Activated CD8-positive, alpha-beta memory T cell treated with anti-CD3 and anti-CD28 coated beads for 36 hours (primary cell): ENCODE data around the gene KIF2C. TPM values are rescaled to one million over a fixed set of nuclear protein-coding genes. Genes with fewer than 3 reads are reported as not detected.
"Not testable (repeated sequence)": the region's sequence is repeated elsewhere in the genome, so short reads cannot be mapped to it uniquely, and the experiment has no call there.

Source experiments
- CTCF ChIA-PET: fragments of 350-600 bp; sonication (Branson Sonifier 250); formaldehyde crosslinking; loops from one replicate; lab custom pipeline; 2021; ENCODE audit warnings: antibody characterized with exemption; lab: Charles Lee
- POLR2A ChIA-PET: fragments of 350-600 bp; sonication (Branson Sonifier 250); formaldehyde crosslinking; loops from one replicate; lab custom pipeline; 2021; ENCODE audit warnings: antibody characterized with exemption; lab: Charles Lee
- total RNA-seq, 2 experiments: library from RNA; stranded (reverse); gene quantifications; one replicate each; pipeline ENCODE4 v1.2.3, GENCODE V29; 2021

Gene KIF2C
- 10 to 100 TPM; 45.4 to 49.1 TPM for total RNA-seq

GRCh38 chr1:44739307-44740178, at the start of gene KIF2C:
Gene KIF2C (plus strand): TSS chr1:44739837. CDS start chr1:44739933, 96 bp downstream.
- ChIA-PET POLR2A (interaction anchor here (0.5 to 1.6 kb wide), 5 partner anchors 8 to 754 kb away, joined by 3 to 5 read pairs (median 4); partner anchors contain the start of gene PLK3), CTCF (interaction anchor here (1.0 to 2.8 kb wide), 3 partner anchors 9 to 47 kb away, joined by 3 to 14 read pairs (median 3); partner anchors contain the start of gene RNU5D-1)

GRCh38 chr1:44693159-44693558, 46.5 kb upstream of the KIF2C start:
- CTCF ChIA-PET: no interaction called here

GRCh38 chr1:44693900-44694299, 45.7 kb upstream of the KIF2C start:
- POLR2A ChIA-PET: no interaction called here
- CTCF ChIA-PET: no interaction called here

More at GRCh38 chr1:44693159-44693558, 46.5 kb upstream of the KIF2C start:
- POLR2A ChIA-PET: no interaction called here

- CTCF ChIA-PET: interaction anchor here (0.7 kb wide), 1 partner anchor 1308 kb away, joined by 4 read pairs; no protein-coding TSS in a partner anchor
- POLR2A ChIA-PET: no interaction called here
Observed at GRCh38 chr1:44694863-44695478, 44.7 kb upstream of the KIF2C start.

- ChIA-PET POLR2A (no interaction called here), CTCF (interaction anchor here (0.7 kb wide), 1 partner anchor 1307 kb away, joined by 4 read pairs; no protein-coding TSS in a partner anchor)
Observed at GRCh38 chr1:44695671-44696070, 44.0 kb upstream of the KIF2C start.

DNA sequence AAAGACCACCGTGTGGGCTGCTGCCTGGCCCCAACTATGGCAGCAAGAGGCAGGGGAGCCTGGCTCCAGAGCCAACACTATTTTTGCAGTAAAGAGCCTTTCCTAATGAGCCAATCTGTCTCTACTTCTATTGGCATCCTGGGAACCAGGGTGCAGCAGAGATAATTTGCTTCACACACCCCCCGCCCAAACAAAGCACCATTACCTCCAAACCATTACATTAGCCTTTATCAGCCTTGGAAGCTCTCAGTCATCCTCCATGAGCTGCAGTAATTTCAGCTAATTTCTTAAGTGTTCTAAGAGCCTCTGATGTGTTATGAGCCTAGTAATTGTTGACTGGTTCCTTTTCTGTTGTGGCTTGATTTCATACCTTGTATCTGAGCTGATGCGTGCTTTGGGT, 43.5 kb upstream of the KIF2C start:
- ChIA-PET CTCF (interaction anchor here (0.8 to 1.1 kb wide), 2 partner anchors 21 to 35 kb away, joined by 3 to 4 read pairs; partner anchors contain the start of gene RNU5D-1), POLR2A (interaction anchor here (0.9 kb wide), 1 partner anchor 26 kb away, joined by 4 read pairs; no protein-coding TSS in a partner anchor)

GRCh38 chr1:44696789-44697345, 42.8 kb upstream of the KIF2C start:
- ChIA-PET POLR2A (interaction anchor here (0.9 kb wide), 1 partner anchor 25 kb away, joined by 4 read pairs; no protein-coding TSS in a partner anchor), CTCF (interaction anchor here (0.8 to 1.1 kb wide), 2 partner anchors 22 to 34 kb away, joined by 3 to 4 read pairs; partner anchors contain the start of gene RNU5D-1)

DNA sequence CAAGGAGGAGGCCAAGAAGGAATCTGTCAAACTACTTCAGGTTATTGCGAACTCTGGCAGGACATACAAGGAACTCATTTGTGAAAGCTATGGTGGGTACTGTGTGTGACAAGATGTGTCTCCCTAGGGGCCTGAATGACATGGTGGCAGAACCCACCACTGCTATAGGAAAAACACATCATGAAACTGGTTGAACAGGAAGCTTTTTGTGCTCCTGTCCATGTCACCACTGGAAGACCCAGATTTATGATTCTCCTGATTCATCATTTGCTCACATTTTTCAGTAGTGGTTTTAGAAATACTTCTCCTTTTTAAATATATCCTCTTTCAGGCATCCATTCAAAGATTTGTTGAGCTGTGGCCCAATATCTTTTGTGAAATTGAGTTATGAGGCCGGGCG, 41.5 kb upstream of the KIF2C start:
- POLR2A ChIA-PET: no interaction called here
- CTCF ChIA-PET: interaction anchor here (1.2 kb wide), 1 partner anchor 19 kb away, joined by 3 read pairs; no protein-coding TSS in a partner anchor

DNA sequence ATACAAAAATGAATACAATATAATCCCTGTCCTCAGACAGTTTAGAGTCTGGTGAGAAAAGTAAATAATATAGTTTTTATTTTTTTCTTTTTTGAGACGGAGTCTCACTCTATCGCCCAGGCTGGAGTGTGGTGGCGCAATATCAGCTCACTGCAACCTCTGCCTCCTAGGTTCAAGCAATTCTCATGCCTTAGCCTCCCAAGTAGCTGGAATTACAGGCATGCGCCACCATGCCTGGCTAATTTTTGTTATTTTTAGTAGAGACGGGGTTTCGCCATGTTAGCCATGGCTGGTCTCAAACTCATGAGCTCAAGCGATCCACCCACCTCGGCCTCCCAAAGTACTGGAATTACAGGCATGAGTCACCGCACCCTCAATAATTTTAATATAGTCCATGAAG, 40.3 kb upstream of the KIF2C start:
- CTCF ChIA-PET: interaction anchor here (1.2 kb wide), 1 partner anchor 16 kb away, joined by 3 read pairs; no protein-coding TSS in a partner anchor
- POLR2A ChIA-PET: not testable (repeated sequence)

GRCh38 chr1:44700573-44700972, 39.1 kb upstream of the KIF2C start:
- ChIA-PET CTCF (no interaction called here), POLR2A (no interaction called here)

- ChIA-PET POLR2A (no interaction called here), CTCF (no interaction called here)
Observed at GRCh38 chr1:44701141-44701573, 38.5 kb upstream of the KIF2C start.

DNA sequence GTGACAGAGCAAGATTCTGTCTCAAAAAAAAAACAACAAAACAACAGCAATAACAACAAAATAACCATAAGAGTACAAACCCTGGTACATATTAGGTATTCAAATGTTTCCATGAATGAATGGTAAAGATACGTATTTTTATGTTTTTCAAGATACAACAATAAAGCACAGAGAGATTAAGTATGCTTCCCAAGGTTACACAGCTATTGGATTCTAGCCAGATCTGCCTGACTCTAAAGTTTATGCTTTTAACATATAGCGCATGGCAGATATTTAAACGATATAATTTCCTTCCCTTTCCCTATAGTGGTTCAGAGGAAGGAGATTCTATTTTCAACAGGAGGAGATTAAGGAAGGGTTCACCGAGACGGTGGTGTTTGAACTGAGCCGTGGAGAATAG, 34.2 kb upstream of the KIF2C start:
- CTCF ChIA-PET: interaction anchor here (1.2 to 1.6 kb wide), 2 partner anchors 9 kb away, joined by 3 to 4 read pairs; no protein-coding TSS in a partner anchor
- POLR2A ChIA-PET: no interaction called here

DNA sequence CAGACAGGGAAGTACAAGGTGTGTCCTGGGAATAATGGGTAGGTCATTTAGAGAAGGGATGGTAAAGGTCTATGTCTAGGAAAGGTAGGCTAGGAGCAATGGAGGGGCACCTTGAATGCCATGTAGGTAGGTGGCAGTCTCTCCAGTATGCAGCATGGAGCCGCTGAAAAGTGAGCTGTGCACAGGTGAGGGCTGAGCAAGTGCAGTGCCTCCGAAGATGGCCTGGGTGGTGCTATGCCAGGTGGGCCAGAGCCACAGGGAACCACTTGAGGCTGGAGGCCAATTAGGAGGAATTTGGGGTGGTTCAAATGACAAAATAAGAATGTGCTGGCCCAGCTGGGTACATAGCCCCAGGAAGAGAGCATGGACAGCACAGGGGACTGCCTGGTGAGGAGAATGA, 33.7 kb upstream of the KIF2C start:
- CTCF ChIA-PET: interaction anchor here (1.2 kb wide), 1 partner anchor 9 kb away, joined by 3 read pairs; no protein-coding TSS in a partner anchor
- POLR2A ChIA-PET: no interaction called here

DNA sequence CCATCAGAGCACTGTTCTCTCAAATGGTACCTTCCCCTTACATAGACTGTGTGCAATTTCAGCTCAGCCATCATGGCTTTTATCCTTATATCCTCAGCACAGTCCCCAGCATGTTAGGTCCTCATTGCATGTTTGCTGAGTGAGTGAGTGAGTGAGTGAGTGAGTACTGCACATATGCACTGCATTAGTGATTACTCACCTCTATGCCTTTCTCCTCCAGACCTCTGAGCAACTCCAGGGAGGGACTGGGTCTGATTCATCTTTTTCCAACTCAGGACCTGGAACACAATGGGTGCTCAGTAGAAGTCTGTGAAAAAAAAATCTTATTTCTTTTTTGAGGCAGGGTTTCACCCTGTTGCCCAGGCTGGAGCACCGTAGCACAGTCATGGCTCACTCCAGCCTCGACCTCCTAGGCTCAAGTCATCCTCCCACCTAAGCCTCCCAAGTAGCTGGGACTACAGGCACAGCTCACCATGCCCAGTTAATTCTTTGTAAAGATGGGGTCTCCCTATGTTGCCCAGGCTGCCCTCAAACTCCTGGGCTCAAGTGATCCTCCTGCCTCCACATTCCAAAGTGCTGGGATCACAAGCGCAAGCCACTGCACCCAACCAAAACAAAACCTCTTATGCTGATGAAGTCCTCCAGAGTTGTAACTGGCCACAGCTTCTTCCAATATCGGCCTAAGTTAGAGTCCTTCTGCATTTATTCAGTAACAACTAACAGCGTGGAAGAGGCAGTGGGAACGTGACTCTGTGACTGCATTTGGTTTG, 32.3 kb upstream of the KIF2C start:
- ChIA-PET POLR2A (no interaction called here), CTCF (interaction anchor here (0.9 kb wide), 1 partner anchor 18 kb away, joined by 3 read pairs; no protein-coding TSS in a partner anchor)

DNA sequence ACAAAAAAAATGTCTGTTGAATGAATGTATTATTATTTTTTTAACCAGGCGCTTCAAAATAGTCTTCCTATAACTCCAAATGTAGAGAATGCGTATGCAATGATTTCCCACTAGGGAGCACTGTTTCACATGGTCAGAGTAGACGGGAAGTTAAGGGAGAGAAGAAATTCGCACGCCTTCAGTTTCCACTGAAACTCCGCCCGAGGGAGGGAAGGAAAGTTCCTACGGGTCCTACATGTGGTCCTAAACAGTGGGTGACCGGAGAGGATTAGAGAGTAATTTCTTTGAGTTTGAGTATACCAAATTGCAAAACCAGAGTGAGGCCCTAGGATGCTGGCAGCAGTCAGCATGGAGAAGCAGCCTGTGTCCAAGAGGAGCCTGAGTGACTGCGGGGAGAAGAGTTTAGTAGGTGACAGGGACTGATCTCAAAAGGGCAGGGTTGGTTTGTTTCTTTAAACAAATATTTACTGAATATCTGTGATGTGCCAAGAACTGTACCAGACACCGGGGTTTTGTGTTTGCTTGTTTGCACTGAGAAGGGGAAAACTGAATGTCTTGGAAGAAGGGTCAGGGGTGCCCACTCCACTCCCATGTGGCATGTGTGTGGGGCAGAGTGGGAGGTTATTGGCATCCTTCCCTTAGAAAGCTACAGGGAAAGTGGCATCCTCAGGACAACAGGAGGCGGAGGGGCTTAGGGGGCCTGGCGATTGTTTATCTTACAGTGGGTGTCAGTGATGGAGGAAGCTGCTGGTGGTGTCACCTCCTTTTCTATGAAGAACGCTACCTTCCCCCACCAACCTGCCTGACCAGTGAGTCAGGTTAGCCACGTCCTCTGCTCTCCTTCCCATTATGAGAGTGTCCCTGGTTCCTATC, 31.4 kb upstream of the KIF2C start:
- POLR2A ChIA-PET: interaction anchor here (1.0 kb wide), 1 partner anchor 23 kb away, joined by 3 read pairs; the partner anchor contains the start of gene RNU5D-1
- CTCF ChIA-PET: interaction anchor here (0.8 to 0.9 kb wide), 2 partner anchors 17 to 113 kb away, joined by 3 read pairs; no protein-coding TSS in a partner anchor

GRCh38 chr1:44713321-44713781, 26.3 kb upstream of the KIF2C start:
- ChIA-PET CTCF (interaction anchor here (0.7 to 0.9 kb wide), 3 partner anchors 11 to 82 kb away, joined by 3 read pairs; no protein-coding TSS in a partner anchor), POLR2A (no interaction called here)

GRCh38 chr1:44714532-44714931, 25.1 kb upstream of the KIF2C start:
- ChIA-PET POLR2A (no interaction called here), CTCF (interaction anchor here (0.7 to 2.2 kb wide), 4 partner anchors 8 to 108 kb away, joined by 3 to 5 read pairs (median 4); partner anchors contain the start of gene RNU5D-1)
